OCI-LY7 (cell line): ENCODE measurements around the gene GTSE1. TPM values are rescaled to one million over a fixed set of nuclear protein-coding genes. Genes with fewer than 3 reads are reported as not detected.

ENCODE experiments used
- BruUV-seq: library from RNA; stranded (reverse); fragments of 400-500 nt; replicated peaks from 2 replicates; lab custom pipeline; 2021; lab: Mats Ljungman, UMichigan
- CTCF ChIA-PET: fragments of 300-600 bp; sonication (Branson Sonifier 250); formaldehyde crosslinking; loops from one replicate; lab custom pipeline; 2022; ENCODE audit warnings: antibody characterized with exemption; ENCODE audit not compliant: unreplicated experiment; lab: Charles Lee
- POLR2A ChIA-PET: fragments of 300-600 bp; sonication (Branson Sonifier 250); formaldehyde crosslinking; loops from one replicate; lab custom pipeline; 2022; ENCODE audit warnings: antibody characterized with exemption; lab: Charles Lee
- DNase-seq: peaks from one replicate; pipeline ENCODE4 v3.0.0-alpha.2; 2015; ENCODE audit warnings: low spot score
- H2AFZ ChIP-seq: fragments of 200-600 bp; sonication (generic), shearing (Covaris generic); 2 replicates; pipeline ENCODE4 v1.6.1; 2014; ENCODE audit warnings: mild to moderate bottlenecking, antibody characterized with exemption, low read length, moderate library complexity
- H3K27ac ChIP-seq: fragments of 200-600 bp; sonication (generic); 2 replicates; pipeline ENCODE4 v1.5.1; 2014; ENCODE audit warnings: mixed run types, low read depth, mild to moderate bottlenecking, moderate library complexity, low read length, inconsistent platforms; ENCODE audit not compliant: poor library complexity, severe bottlenecking
- H3K36me3 ChIP-seq: fragments of 200-600 bp; sonication (generic); 2 replicates; pipeline ENCODE4 v1.6.1; 2014; ENCODE audit warnings: mild to moderate bottlenecking, antibody characterized with exemption, low read length, moderate library complexity, mixed read lengths; ENCODE audit not compliant: insufficient read depth
- H3K4me1 ChIP-seq: fragments of 200-600 bp; sonication (generic); 2 replicates; pipeline ENCODE4 v1.5.1; 2014; ENCODE audit warnings: mild to moderate bottlenecking, low read length; ENCODE audit not compliant: insufficient read depth, poor library complexity, severe bottlenecking
- H3K4me2 ChIP-seq: fragments of 200-600 bp; sonication (generic); 2 replicates; pipeline ENCODE4 v1.6.1; 2014; ENCODE audit warnings: mild to moderate bottlenecking, low read length
- H3K4me3 ChIP-seq: fragments of 200-600 bp; sonication (generic); 2 replicates; pipeline ENCODE4 v1.5.1; 2014; ENCODE audit warnings: mild to moderate bottlenecking, low read depth, low read length; ENCODE audit not compliant: poor library complexity, severe bottlenecking
- H3K79me2 ChIP-seq: fragments of 200-600 bp; sonication (generic); 2 replicates; pipeline ENCODE4 v1.6.1; 2016; ENCODE audit warnings: low read depth, mild to moderate bottlenecking, low read length, moderate library complexity, mixed read lengths; ENCODE audit not compliant: insufficient read depth
- H3K9me2 ChIP-seq: fragments of 200-600 bp; sonication (generic); 2 replicates; pipeline ENCODE4 v1.6.1; 2016; ENCODE audit warnings: mild to moderate bottlenecking, low read length, mixed read lengths; ENCODE audit not compliant: insufficient read depth
- H3K9me3 ChIP-seq: fragments of 200-600 bp; sonication (generic); 2 replicates; pipeline ENCODE4 v1.6.1; 2014; ENCODE audit warnings: mild to moderate bottlenecking, mixed run types, low read length, mixed read lengths
- H4K20me1 ChIP-seq: fragments of 200-600 bp; sonication (generic); 2 replicates; pipeline ENCODE4 v1.6.1; 2014; ENCODE audit warnings: mild to moderate bottlenecking, antibody characterized with exemption, low read length, moderate library complexity, mixed read lengths; ENCODE audit not compliant: insufficient read depth
- EZH2phosphoT487 ChIP-seq: fragments of 200-600 bp; sonication (generic); IDR thresholded peaks from 2 replicates; pipeline ENCODE4 v1.6.1; 2018; ENCODE audit warnings: low read depth, borderline replicate concordance, mild to moderate bottlenecking, mixed run types, antibody characterized with exemption, low read length, moderate library complexity, mixed read lengths
- intact Hi-C: fragments of 100-400 bp; cut with micrococcal nuclease; formaldehyde crosslinking; loops from one replicate; pipeline ENCODE4 v1.10.0; 2022; ENCODE audit not compliant: unreplicated experiment
- total RNA-seq, 2 experiments: library from RNA; depleted of rRNA in 1 of 2; stranded (reverse); fragments of >200 nt in 1 of 2; shearing (Covaris generic) in 1 of 2; gene quantifications; 2 replicates each; pipeline ENCODE4 v1.2.3, GENCODE V29; 2014 to 2022
- TF ChIP-seq, protein P1 (sequence below): fragments of 200-600 bp; sonication (generic); conservative IDR thresholded peaks from 2 replicates; pipeline ENCODE4 v1.5.1; 2014; ENCODE audit warnings: mild to moderate bottlenecking, antibody characterized with exemption, low read length, moderate library complexity, mixed read lengths

GTSE1 gene
- total RNA-seq, 2 experiments from 2014 or later: 54.7 to 109 TPM

DNA sequence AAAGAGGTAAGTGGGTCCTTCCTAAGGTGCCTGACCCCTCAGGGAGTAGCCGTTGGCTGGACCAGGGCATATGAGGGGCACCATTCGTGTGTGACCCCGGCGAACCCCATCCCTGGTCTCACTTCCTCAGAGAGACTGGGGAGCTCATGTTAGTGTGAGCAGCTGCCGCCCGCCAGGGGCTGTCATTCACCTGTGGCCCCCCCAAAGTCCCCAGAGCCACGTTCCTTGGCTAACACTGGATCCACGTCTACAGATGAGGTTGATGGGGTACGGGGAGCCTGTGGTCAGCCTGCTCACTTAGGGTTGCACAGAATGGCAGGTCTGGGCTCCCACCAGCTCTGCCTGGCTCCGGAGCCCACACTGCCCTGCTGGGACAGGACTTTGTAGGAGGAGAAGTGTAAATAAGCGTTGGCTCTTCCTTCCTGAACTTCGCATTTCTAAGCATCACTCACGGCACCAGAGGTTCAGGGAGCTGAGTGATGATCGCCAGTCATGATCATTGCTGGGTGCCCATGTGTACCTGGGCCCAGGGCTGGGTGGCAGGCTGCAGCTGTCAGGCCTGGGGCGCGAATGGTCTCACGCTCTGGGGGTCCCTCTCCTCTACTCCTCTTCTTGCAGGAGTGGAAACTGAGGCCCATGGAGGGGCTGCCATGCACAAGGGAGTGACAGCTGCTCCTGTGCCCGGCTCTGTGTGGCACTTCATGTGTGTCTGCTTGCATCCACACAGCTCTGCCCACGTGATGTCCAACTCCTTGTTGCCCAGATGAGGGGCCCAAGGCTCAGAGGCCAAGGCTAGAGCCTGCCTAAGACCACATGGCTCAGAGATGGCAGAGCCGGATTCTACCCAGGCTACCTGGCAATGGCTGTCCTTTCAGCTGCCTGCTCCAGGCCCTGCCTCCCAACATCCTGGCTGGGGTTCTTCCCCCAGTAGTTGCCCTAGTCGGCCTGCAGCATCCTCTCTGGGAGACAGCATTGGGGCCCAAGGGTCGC, 17.7 kb upstream of the GTSE1 start:
- Histone ChIP-seq H3K9me2 (no peaks in the 10 kb centered on the region), H3K4me3 (no peak overlapping the region), H3K9me3 (peaks cover 4% of the 10 kb centered on the region; the same call in 1 of the 2 replicates), H3K79me2 (no peaks in the 10 kb centered on the region), H2AFZ (no peak overlapping the region), H3K27ac (no peak overlapping the region), H3K4me1 (peaks cover 8% of the 10 kb centered on the region), H4K20me1 (no peaks in the 10 kb centered on the region), H3K36me3 (no peaks in the 10 kb centered on the region; the same call in 1 of the 2 replicates), H3K4me2 (no peak overlapping the region)
- intact Hi-C loops: no loop called here
- no TSS peak for BruUV-seq
- CTCF ChIA-PET: no interaction called here
- no peak for DNase-seq
- TF ChIP-seq, protein P1, sequence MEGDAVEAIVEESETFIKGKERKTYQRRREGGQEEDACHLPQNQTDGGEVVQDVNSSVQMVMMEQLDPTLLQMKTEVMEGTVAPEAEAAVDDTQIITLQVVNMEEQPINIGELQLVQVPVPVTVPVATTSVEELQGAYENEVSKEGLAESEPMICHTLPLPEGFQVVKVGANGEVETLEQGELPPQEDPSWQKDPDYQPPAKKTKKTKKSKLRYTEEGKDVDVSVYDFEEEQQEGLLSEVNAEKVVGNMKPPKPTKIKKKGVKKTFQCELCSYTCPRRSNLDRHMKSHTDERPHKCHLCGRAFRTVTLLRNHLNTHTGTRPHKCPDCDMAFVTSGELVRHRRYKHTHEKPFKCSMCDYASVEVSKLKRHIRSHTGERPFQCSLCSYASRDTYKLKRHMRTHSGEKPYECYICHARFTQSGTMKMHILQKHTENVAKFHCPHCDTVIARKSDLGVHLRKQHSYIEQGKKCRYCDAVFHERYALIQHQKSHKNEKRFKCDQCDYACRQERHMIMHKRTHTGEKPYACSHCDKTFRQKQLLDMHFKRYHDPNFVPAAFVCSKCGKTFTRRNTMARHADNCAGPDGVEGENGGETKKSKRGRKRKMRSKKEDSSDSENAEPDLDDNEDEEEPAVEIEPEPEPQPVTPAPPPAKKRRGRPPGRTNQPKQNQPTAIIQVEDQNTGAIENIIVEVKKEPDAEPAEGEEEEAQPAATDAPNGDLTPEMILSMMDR: no peak
- TF ChIP-seq EZH2phosphoT487: no peak
- POLR2A ChIA-PET: no interaction called here

DNA sequence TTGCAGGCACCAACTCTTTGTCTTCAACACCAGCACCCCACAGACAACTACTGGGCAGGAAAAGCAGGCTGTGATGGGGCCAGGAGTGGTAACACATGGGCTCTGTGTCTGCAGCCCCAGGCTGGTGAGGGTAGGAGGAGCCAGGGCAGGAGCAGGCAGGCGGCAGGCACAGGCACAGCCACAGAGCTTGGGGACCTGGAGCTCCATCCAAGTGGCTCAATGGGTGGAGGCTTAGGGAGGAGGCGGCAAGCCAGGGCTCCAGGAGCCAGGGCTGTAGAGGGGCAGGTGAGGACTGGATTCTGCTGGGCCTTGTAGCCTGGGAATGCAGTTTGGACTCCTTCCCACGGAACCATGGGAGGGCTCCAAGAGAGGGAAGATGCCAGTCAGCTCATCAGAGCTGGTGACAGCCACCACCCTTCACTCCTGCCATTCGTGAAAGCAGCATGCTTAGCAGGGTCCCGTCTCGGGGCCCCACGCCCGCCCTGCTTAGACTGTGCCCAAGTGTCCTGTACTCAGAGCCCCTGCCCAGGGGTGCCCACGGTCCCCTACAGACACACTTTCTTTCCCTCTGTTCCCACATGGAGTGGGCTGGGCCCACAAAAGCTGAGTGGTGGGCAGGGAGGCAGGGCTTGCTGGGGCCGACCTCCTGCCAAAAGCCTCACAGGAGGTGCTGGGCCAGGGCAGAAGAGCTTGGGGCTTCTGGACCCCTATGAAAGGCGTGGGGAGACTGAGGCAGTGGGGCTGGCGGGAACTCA, 16.4 kb upstream of the GTSE1 start:
- H3K79me2 ChIP-seq: no peaks in the 10 kb centered on the region
- ChIA-PET CTCF (interaction anchor here (0.6 kb wide), 1 partner anchor 38 kb away, joined by 4 read pairs; no protein-coding TSS in a partner anchor), POLR2A (interaction anchor here (0.5 kb wide), 1 partner anchor 68 kb away, joined by 3 read pairs; no protein-coding TSS in a partner anchor)
- no peaks in the 10 kb centered on the region; the same call in 1 of the 2 replicates for H3K36me3 ChIP-seq
- no peak for TF ChIP-seq EZH2phosphoT487
- TF ChIP-seq, protein P1: no peak
- no peak overlapping the region for H2AFZ ChIP-seq
- DNase-seq: no peak
- no TSS peak for BruUV-seq
- no peak overlapping the region for H3K4me3 ChIP-seq
- peaks cover 4% of the 10 kb centered on the region; the same call in 1 of the 2 replicates for H3K9me3 ChIP-seq
- peaks cover 8% of the 10 kb centered on the region for H3K4me1 ChIP-seq
- H3K27ac ChIP-seq: no peak overlapping the region
- intact Hi-C loops: no loop called here
- no peaks in the 10 kb centered on the region for H3K9me2 ChIP-seq
- no peak overlapping the region for H3K4me2 ChIP-seq
- no peaks in the 10 kb centered on the region for H4K20me1 ChIP-seq
